GM21576 (cell line): Measurements from ENCODE around the gene SPATA24.
A peak's percentile ranks its signal among the peaks of the same experiment; 100 is the strongest.
"Not testable (repeated sequence)": the region's sequence is repeated elsewhere in the genome, so short reads cannot be mapped to it uniquely, and the experiment has no call there.

Source experiments
- ATAC-seq: cut with Tn5 transposase; IDR thresholded peaks from one replicate; pipeline ENCODE4 v1.9.1; 2021; ENCODE audit warnings: mild to moderate bottlenecking, moderate library complexity; ENCODE audit not compliant: unreplicated experiment

Gene SPATA24

DNA sequence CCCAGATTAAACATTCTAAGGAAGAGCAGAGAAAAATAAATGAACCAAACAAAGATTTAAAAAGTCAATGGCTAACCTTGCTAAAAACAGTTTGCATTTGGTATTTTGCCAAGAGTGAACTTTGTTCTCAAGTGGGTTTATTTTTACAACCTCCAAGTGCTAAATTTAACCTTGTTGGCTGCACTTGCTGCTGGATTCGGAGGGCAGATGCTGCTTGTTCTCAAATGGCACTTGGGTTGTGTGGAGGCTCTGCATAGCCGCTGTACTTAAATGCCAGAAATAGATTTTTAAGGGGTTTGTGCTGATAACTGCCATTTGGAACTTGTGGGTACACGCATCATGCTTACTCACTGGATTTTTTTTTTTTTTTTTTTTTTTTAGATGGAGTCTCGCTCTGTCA is 13.3 kb upstream of the SPATA24 start:
- ATAC-seq, result no peak

DNA sequence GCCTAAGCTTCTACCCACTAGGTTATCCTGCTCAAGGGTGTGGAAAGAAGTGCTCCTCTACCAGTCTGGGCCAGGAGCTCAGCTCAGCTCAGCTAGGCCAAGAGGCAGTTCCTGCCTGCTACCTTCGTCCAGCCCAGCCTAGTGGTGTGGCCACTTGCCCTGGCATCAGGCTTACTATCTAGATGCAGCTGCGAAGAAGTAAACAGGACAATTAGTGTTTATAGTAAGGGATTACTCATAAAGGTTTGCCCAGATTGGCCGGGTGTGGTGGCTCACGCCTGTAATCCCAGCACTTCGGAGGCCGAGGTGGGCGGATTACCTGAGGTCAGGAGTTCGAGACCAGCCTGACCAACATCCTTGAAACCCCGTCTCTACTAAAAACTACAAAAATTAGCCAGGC is 12.8 kb upstream of the SPATA24 start:
- no peak for ATAC-seq

DNA sequence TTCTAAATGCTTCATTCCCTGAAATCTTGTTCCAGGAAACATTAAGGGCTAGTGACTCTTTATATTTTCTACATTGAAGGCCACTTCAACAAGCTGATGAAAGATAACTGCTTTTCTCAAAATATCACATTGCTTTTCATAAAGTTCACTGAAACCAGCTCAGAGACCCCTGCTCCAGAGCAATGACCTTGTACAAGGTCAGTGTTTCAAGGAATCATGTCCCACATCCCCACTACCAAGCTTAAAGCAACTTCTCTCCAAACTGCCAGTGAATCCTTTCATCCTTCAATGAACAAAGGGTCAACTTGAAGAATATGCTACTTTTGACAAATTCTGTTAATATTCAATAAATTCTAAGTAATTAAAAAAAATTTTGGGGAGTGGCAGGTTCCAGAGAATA is 12.0 kb upstream of the SPATA24 start:
- no peak for ATAC-seq

- ATAC-seq, result no peak
Measured at GRCh38 chr5:139415221-139415861, 11.5 kb upstream of the SPATA24 start.

DNA sequence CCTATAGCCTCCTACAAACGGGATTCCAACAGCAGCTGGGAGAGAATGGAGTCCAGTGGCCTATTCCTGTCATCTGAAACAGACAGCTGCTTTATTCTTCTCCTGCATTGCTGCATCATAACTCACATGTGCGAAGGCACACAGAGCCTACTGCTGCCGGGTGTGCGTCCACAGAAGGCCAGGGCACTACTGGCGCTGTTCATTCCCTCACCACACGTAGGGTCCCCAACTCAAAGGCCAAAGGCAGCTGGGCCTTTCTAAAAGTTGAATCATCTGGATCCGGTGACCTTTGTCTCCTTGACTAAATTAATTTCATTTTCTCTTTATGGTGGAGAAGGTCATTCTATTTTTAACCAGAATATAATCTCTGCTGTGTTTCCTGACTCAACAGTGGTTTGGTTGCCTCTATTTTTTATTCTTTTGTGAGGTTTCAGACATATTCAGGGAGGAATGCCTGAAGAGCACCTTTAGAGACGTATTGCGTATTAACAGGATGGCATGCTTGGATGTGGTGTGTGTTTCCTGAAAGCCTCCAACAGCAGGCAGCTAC is 10.8 kb upstream of the SPATA24 start:
- ATAC-seq, result no peak

DNA sequence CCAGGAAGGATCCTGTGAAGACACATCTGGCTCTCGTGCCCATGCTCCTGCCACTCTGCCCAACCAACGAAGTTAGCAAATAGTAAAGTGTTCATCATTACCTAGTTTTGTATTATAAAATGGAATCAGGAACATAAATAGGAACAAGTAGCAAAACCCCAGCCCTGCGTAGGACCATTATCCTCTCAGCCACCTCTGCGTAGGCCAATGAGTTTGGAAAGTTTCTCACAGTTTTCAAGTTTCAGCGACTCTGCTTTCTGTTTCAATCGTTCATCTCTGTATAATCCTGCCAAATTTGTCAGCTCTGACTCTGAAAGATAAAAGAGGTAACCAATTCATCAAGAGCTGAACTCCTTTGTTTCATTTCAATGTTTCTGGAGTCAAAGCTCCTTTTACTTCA is 10.1 kb upstream of the SPATA24 start:
- ATAC-seq, result no peak

- ATAC-seq, result no peak
Measured at GRCh38 chr5:139413153-139413552, 9.3 kb upstream of the SPATA24 start.

GRCh38 chr5:139410993-139411828 is 7.3 kb upstream of the SPATA24 start:
- no peak for ATAC-seq

DNA sequence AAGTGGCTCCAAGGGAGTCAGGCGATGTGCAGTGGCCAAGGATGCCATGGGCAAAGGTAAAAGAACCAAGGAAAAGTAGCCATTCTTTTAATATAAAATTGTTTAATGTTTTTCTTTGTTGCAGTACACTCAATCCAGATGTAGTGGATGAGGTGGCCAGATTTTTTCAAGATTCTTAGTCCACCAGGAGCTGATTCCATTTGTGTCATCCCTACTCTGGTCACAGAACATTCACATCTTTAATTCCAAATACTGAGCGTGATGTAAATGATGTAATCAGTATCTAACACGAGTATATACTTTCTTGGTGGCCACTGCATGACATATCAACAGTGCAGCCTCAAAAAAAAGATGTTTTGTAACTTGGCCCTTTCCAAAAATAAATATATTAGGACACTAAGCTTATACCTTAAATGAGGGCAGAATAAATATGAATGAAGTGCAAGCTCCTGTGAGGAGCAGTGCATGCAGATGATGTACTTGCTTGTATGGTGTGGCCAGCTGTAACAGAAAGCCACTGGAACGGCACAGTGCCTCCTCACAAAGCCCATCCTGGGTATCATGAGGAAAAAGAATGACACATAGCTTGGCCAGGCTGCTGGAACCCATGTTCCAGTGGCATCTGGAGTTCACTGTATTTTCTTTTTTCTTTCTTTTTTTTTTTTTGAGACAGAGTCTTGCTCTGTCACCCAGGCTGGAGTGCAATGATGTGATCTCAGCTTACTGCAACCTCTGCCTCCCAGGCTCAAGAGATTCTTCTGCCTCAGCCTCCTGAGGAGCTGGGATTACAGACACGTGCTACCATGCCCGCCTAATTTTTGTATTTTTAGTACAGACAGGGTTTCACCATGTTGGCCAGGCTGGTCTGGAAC is 6.5 kb upstream of the SPATA24 start:
- no peak for ATAC-seq

DNA sequence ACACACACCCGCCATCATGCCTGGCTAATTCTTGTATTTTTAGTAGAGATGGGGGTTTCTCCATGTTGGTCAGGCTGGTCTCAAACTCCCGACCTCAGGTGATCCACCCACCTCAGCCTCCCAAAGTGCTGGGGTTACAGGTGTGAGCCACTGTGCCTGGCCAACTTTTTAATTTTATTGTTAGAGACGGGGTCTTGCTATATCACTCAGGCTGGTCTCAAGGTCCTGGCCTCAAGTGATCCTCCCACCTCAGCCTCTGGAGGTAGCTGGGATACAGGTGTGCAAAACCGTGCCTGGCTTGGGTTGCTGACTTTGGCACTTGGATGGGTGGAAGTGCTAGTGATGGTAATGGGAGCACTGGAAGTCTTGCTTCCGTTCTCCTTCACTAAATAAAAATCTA is 5.2 kb upstream of the SPATA24 start:
- not testable (repeated sequence) for ATAC-seq

- ATAC-seq, result no peak
Measured at GRCh38 chr5:139408191-139408590, 4.3 kb upstream of the SPATA24 start.

- no peak for ATAC-seq
Measured at GRCh38 chr5:139407517-139407916, 3.6 kb upstream of the SPATA24 start.

GRCh38 chr5:139406963-139407362 is 3.1 kb upstream of the SPATA24 start:
- no peak for ATAC-seq

DNA sequence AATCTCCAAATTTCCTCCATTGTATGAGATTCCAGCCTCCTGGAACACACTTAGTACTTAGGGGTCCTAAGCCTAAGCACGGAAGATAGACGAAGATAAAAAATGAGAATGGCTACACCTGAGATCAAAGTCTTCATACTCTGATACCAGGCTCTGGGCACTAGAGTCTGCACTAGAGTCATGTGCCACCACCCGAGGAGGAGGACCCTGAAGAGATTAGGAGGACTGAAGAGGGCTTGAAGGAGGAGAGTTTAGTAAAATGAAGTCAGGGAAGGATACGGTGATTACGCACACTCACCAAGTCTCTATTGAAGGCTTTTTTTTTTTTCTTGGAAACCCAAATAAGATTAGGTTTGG is 573 bp upstream of the SPATA24 start:
- no peak for ATAC-seq

- ATAC-seq, result no peak
Measured at GRCh38 chr5:139403418-139403786, 487 bp downstream of the SPATA24 start.

DNA sequence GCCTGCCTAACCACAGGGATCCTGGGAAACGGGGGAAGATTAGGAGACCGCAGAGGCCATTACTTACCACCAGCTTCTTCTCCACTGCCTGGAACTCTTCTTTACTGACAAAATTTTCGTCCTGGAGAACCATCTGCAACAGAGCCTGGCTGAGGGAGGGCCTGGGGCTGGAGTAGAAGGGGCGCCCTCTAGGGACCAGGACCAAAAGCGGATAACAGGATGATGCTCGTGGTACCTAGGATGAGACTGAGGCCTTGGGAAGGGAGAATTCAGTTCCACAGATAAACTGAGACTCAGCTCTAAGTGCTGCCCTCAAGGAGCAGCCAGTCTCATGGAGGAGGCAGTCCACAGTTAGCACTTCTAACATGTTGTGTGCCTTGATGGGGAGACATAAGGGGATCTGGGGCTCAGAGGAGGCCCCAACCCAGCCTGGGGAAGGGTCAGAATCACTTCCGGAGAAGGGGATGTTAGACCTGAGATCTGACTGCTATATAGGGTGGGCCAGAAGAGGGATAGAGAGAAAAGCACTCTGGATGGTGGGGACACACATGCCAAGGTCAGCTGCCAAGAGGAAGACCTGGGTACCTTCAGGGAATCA is 1.2 kb downstream of the SPATA24 start:
- no peak for ATAC-seq

- ATAC-seq, result no peak
Measured at GRCh38 chr5:139401546-139401945, 2.3 kb downstream of the SPATA24 start.

DNA sequence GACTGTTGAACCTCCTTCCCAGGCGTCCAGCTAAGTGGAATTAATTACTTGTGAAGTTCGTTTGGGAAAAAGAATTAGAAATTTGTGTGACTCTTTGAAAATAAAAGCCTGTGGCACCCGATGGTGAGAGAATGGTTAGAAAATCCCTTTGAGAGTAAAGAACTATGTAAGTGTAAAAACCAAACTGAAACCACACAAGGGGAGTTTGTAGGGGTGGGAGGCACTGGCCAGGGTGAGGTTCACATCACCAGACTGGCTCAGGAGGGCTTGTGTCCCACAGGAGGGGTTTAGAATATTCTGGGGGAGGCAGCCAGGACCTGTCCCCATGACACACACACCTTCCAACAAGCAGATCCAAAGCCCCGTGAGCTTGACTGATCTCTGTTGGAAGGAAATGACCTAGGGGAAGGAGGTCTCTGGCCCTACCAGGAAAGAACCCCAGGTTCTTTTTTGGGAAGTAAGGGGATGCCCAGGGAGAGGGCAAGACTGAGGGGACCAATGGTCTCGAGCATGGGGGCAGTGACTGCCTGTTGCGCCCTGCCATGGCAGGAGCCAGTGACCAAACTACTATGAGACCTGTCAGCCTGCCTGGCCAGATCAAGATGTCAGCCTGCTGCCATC is 4.3 kb downstream of the SPATA24 start:
- ATAC-seq, result peak; percentile 28

- no peak for ATAC-seq
Measured at GRCh38 chr5:139397921-139398320, 6.0 kb downstream of the SPATA24 start.

- no peak for ATAC-seq
Measured at GRCh38 chr5:139396691-139397090, 7.2 kb downstream of the SPATA24 start.
